ENCODE measurements around the gene TRMT61B.

GRCh38 chr2:28870146-28870891 is at the start of gene TRMT61B:
- TF ChIP-seq, protein P1, sequence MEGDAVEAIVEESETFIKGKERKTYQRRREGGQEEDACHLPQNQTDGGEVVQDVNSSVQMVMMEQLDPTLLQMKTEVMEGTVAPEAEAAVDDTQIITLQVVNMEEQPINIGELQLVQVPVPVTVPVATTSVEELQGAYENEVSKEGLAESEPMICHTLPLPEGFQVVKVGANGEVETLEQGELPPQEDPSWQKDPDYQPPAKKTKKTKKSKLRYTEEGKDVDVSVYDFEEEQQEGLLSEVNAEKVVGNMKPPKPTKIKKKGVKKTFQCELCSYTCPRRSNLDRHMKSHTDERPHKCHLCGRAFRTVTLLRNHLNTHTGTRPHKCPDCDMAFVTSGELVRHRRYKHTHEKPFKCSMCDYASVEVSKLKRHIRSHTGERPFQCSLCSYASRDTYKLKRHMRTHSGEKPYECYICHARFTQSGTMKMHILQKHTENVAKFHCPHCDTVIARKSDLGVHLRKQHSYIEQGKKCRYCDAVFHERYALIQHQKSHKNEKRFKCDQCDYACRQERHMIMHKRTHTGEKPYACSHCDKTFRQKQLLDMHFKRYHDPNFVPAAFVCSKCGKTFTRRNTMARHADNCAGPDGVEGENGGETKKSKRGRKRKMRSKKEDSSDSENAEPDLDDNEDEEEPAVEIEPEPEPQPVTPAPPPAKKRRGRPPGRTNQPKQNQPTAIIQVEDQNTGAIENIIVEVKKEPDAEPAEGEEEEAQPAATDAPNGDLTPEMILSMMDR (conservative IDR thresholded peaks at IDR 0.05; ENCODE audit: low read depth, low read length) = no peak
- no peak for TF ChIP-seq EZH2 (IDR thresholded peaks at IDR 0.05; ENCODE audit: borderline replicate concordance, low read depth, low read length, poor library complexity, severe bottlenecking)
